Prostate gland (tissue), 2 donors: Measurements from ENCODE around the gene POLR3B. TPM values are rescaled to one million over a fixed set of nuclear protein-coding genes. Genes with fewer than 3 reads are reported as not detected.
"Not testable (repeated sequence)": the region's sequence is repeated elsewhere in the genome, so short reads cannot be mapped to it uniquely, and the experiment has no call there.

ENCODE experiments used
- DNase-seq: peaks from one replicate; pipeline ENCODE4 v3.0.0-alpha.2; 2019; ENCODE audit warnings: low spot score
- H3K27ac ChIP-seq, 2 donors: fragments of 200-600 bp; sonication (generic); 2 replicates each; pipeline ENCODE4 v1.5.1; 2017 to 2019
- H3K27me3 ChIP-seq: fragments of 200-600 bp; sonication (generic); replicated peaks from 2 replicates; pipeline ENCODE4 v1.5.1; 2019; ENCODE audit not compliant: insufficient read depth
- H3K36me3 ChIP-seq, 2 donors: fragments of 200-600 bp; sonication (generic); 1 replicate in 1 of 2; 2 replicates in 1 of 2; pipeline versions ENCODE4 v1.5.1 to v1.8.1; 2017 to 2019
- H3K4me1 ChIP-seq: fragments of 200-600 bp; sonication (generic); replicated peaks from 2 replicates; pipeline ENCODE4 v1.5.1; 2019
- H3K4me3 ChIP-seq, 2 donors: fragments of 200-600 bp; sonication (generic); 2 replicates each; pipeline ENCODE4 v1.5.1; 2017 to 2019
- H3K9me3 ChIP-seq: fragments of 200-600 bp; sonication (generic); 2 replicates; pipeline ENCODE4 v1.5.1; 2017
- POLR2A ChIP-seq: fragments of 450-650 bp; IDR thresholded peaks from one replicate; pipeline ENCODE4 v1.6.1; 2016; ENCODE audit warnings: antibody characterized with exemption, mild to moderate bottlenecking
- POLR2AphosphoS5 ChIP-seq: sonication (generic); formaldehyde crosslinking; IDR thresholded peaks from one replicate; pipeline ENCODE4 v1.6.1; 2017; ENCODE audit warnings: antibody characterized with exemption
- WGBS: methylation state at CpG from one replicate; pipeline ENCODE4 v1.1.5; 2018; 5-methylcytosine and 5-hydroxymethylcytosine counted together
- intact Hi-C: fragments of 100-400 bp; cut with DNase I; formaldehyde crosslinking; loops from one replicate; pipeline ENCODE4 v1.14.2; 2022
- total RNA-seq, 2 donors: library from RNA; depleted of rRNA; stranded (reverse); fragments of >200 nt; gene quantifications; one replicate each; pipeline ENCODE4 v1.1.0, GENCODE V29; 2016
- TF ChIP-seq, protein P1 (sequence below), 4 experiments: fragments of 200-600 bp in 2 of 4; fragments of 450-650 bp in 2 of 4; sonication (generic) in 2 of 4; IDR thresholded peaks; 1 replicate in 3 of 4; 2 replicates in 1 of 4; pipeline ENCODE4 v1.5.1; 2016 to 2019; ENCODE audit warnings: antibody characterized with exemption in 4 of 4, mild to moderate bottlenecking in 2 of 4, moderate library complexity in 2 of 4

Gene POLR3B
- total RNA-seq, 2 donors from 2014 or later = 8.6 to 9.5 TPM

DNA sequence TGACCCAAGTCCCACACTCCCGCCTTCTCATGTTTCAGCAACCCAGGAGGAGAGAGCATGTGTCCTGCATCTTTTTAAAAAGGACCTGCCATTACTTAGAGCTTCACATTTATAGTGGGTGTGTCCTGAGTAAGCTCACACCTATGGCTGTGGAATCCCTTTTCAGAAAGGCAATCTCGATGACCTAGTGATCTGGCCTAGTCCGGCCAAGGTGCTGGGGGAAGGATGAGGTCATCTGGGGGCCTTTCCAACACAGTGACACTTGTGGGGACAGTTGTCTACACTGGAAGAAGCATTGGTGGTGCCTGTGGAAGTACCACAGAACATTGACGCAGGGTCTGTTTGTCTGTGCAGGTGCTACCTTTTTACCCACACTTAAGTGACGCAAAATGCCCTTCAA lies 46.9 kb upstream of the POLR3B start:
- intact Hi-C loops = no loop called here
- Histone ChIP-seq H3K4me1 (no peaks in the 10 kb centered on the region), H3K9me3 (no peaks in the 10 kb centered on the region), H3K4me3 (no peak overlapping the region), H3K36me3 (no peaks in the 10 kb centered on the region), H3K27me3 (no peaks in the 10 kb centered on the region), H3K27ac (no peak overlapping the region)
- 74% methylated on average over 5 of the region's 5 CpGs for WGBS
- no peak for DNase-seq
- TF ChIP-seq POLR2AphosphoS5 (no peak), POLR2A (no peak)
- TF ChIP-seq, protein P1, sequence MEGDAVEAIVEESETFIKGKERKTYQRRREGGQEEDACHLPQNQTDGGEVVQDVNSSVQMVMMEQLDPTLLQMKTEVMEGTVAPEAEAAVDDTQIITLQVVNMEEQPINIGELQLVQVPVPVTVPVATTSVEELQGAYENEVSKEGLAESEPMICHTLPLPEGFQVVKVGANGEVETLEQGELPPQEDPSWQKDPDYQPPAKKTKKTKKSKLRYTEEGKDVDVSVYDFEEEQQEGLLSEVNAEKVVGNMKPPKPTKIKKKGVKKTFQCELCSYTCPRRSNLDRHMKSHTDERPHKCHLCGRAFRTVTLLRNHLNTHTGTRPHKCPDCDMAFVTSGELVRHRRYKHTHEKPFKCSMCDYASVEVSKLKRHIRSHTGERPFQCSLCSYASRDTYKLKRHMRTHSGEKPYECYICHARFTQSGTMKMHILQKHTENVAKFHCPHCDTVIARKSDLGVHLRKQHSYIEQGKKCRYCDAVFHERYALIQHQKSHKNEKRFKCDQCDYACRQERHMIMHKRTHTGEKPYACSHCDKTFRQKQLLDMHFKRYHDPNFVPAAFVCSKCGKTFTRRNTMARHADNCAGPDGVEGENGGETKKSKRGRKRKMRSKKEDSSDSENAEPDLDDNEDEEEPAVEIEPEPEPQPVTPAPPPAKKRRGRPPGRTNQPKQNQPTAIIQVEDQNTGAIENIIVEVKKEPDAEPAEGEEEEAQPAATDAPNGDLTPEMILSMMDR (IDR thresholded peaks at IDR 0.05) = no peak

DNA sequence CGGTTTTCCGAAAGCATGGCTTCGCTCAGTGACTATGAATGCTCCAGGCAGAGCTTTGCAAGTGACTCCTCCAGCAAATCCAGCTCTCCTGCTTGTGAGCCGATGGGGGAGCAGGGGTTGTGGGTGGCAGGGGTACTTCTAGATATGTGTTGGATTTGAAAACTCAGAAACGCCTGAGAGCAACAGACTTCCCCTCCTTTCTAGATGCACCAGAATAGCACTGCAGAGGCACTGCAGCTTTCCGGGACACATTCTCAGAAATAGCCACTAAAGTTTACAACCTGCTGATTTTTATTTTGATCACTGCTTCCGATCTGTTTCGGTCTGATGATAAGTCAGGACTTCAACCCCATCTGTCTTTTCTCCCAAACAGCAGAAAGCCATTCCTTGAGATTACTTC lies 46.4 kb upstream of the POLR3B start:
- Histone ChIP-seq H3K4me1 (no peaks in the 10 kb centered on the region), H3K36me3 (no peaks in the 10 kb centered on the region), H3K9me3 (no peaks in the 10 kb centered on the region), H3K27me3 (no peaks in the 10 kb centered on the region), H3K4me3 (no peak overlapping the region), H3K27ac (no peak overlapping the region)
- intact Hi-C loops = no loop called here
- 77% methylated on average over 8 of the region's 8 CpGs for WGBS
- TF ChIP-seq, protein P1 (IDR thresholded peaks at IDR 0.05) = no peak
- no peak for TF ChIP-seq POLR2AphosphoS5
- TF ChIP-seq POLR2A = no peak
- DNase-seq = no peak

DNA sequence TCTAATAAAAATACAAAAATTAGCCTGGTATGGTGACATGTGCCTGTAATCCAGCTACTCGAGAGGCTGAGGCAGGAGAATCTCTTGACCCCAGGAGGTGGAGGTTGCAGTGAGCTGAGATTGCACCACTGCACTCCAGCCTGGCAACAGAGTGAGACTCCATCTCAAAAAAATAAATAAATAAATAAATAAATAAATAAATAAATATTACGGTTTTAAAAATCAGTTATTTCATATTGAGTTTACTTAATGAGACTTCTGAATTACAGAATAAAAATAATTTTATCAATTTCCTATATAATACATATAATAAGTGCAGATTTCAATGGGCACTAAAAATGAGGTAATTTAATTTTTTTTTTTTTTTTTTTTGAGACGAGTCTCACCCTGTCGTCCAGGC lies 44.1 kb upstream of the POLR3B start:
- H3K4me3 ChIP-seq, H3K4me1 ChIP-seq, H3K27ac ChIP-seq, DNase-seq, H3K9me3 ChIP-seq, intact Hi-C loops, H3K36me3 ChIP-seq, H3K27me3 ChIP-seq: not testable (repeated sequence)
- WGBS = 68% methylated on average over 4 of the region's 4 CpGs

DNA sequence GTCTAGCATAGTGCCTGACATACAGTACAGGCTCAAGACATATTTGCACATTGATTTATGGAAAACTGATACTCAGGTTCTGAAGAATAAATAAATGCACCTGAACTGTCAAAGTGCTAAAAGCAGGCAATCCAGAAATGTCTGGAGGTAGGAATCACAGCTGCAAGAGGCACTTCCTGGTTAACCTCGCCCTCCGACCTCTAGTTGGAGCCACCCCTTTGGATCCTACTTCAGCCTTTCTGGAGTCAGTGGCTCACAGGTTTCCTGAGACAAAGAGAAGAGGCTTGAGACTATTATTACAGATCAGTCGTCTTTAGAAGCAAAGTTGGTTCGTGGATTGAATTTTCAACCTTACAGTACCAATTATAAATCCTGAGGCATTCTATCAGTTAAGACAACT lies 42.0 kb upstream of the POLR3B start:
- peaks cover 0 to 18% of the 10 kb centered on the region in 2 donors for H3K36me3 ChIP-seq
- no peaks in the 10 kb centered on the region for H3K4me1 ChIP-seq
- no peak for DNase-seq
- intact Hi-C loops = no loop called here
- H3K27me3 ChIP-seq = no peaks in the 10 kb centered on the region
- H3K4me3 ChIP-seq = no peak overlapping the region
- WGBS = 84% methylated on average over 4 of the region's 4 CpGs
- H3K27ac ChIP-seq = no peak overlapping the region
- H3K9me3 ChIP-seq = no peaks in the 10 kb centered on the region
- TF ChIP-seq POLR2A (no peak), POLR2AphosphoS5 (no peak)
- TF ChIP-seq, protein P1 (IDR thresholded peaks at IDR 0.05) = no peak

DNA sequence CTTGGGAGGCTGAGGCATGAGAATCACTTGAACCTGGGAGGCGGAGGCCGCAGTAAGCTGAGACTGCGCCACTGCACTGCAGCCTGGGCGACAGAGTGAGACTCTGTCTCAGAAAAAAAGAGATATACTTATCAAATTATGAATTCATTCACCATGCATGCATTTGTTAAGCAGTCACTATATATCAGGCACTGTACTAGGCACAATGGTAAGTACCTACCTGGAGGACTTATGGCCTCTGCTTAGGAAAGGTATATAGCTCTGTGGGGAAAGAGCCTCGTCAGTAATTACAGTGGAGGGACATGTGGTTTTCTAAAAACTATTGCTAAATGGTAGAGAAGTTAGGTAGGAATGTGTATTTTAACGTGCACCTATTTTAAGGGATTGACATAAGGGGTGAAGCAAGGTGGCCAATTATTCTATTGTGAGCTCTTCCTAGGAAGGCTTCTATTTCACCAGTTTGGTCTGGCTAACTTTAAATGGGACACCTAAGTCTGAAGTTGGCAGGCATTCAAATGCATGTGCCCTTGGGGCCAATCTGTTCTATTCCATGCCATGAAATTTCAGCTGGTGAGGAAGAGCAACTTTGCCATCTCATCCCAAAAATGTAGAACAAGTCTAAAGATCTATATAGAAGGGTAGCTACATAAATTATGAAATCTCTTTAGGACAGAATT lies 40.0 kb upstream of the POLR3B start:
- H3K36me3 ChIP-seq = peaks cover 0 to 24% of the 10 kb centered on the region in 2 donors
- no peak overlapping the region for H3K27ac ChIP-seq
- H3K27me3 ChIP-seq = no peaks in the 10 kb centered on the region
- TF ChIP-seq POLR2A (no peak), POLR2AphosphoS5 (no peak)
- TF ChIP-seq, protein P1 (IDR thresholded peaks at IDR 0.05) = no peak
- intact Hi-C loops = no loop called here
- no peak overlapping the region for H3K4me3 ChIP-seq
- no peaks in the 10 kb centered on the region for H3K9me3 ChIP-seq
- DNase-seq = no peak
- H3K4me1 ChIP-seq = no peaks in the 10 kb centered on the region
- 92% methylated on average over 6 of the region's 6 CpGs for WGBS
